DMS 273 (cell line): ENCODE measurements around the gene AGTPBP1.

Source experiments
- DNase-seq: peaks from one replicate; lab custom pipeline; 2025; ENCODE audit not compliant: unreplicated experiment; lab: John Stamatoyannopoulos, UW

The AGTPBP1 gene

DNA sequence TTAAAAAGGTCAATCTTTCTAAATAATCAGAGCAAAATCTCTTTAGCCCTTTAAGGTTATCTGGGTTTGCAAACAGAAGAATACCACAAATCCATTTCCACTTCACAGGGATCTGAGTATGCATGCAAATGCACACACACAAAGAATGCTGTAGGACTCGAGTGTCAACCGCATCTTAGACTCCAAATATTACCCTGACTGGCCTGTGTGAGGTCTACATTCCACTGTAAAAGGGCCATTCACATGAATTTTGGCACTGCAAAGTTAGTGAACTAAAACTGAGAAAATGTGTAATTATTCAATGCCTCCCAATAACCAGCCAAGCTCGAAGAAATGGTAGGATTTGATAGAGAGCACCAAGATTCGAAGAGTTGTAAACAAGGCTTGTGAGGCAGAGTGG is 199.9 kb downstream of the AGTPBP1 start:
- DNase-seq: no peak

DNA sequence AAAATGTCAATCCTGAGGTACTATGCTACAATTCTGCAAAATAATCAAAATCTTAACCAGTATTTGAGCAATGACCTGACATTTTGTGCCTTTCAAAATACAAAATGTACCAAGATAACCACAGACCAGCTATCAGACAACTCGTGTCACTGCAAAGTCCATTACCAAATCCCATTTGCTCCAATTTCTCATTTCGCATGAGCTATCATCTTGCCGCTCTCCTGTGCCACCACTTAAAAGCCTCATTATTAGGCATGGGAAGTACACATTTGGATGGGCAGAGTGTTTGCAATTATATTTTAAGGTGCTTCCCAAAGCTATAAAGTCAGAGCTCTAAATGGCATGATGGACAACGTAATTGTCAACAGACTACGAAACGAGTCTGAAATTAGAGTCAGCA is 205.2 kb downstream of the AGTPBP1 start:
- DNase-seq: no peak

DNA sequence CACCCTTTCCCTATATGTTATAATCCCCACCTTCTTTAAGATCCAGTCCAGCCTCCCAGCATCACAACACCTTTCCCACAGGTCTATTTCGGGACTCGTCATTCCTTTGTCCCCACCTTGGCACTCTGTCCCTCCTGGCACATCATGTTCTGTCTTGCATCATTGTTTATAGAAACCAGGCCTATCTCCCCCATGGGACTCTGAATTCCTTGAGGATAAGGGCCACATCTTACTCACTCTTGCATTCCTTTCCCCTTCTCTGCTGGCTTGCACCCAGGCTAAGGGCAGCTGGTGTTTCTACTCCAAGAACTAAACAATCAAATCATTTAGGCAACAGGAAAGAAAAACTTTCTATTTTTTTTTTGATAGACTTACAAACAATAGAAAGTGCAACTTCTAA is 205.7 kb downstream of the AGTPBP1 start:
- no peak for DNase-seq

DNA sequence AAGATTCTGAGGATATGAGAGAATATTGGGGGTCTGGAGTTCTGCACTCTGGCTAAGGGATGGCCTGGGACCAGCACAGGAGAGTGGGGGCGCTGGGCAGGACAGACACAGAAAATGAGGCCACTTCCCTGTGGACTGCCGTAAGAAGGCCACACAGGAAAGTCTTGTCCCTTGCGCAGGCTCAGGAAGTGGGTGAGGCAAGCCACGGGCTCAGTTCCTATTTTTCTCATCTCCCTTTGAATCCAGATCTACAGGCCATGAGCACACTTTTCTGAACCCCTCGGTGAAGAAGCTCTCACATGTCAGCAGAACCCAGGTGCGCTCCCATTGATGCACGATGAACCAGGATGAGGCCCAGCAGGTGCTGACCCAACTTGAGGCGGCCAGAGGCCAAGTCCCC is 207.4 kb downstream of the AGTPBP1 start:
- no peak for DNase-seq

DNA sequence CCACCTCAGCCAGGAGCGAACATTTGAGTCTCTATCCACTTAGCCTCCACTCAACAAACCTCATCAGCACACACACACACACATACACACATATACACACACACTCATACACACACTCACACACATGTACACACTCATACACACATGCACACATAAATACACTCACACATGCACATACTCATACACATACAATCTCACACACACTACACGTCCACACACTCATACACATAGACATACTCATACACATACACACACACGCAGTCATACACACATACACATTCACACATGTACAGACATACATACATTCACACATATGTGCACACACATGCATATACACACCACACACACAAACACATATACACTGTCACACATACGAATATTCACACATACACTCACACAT is 208.2 kb downstream of the AGTPBP1 start:
- no peak for DNase-seq

DNA sequence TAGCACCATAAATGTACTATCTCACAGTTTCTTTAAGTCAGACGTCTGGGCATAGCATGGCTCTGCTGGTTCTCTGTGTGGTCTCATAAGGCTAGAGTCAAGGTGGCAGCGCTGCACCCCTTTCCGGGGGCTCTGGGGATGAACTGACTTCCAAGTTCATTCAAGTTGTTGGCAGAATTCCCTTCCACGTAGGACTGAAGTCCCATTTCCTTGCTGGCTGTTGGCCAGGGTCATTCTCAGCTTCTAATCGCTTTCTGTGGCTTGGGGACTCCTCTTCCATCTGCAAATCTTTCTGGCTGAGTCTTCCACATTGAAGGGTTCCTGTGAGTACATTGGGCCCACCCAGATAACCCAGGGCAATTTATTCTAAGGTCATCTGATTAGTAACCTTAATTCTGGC is 211.0 kb downstream of the AGTPBP1 start:
- no peak for DNase-seq

DNA sequence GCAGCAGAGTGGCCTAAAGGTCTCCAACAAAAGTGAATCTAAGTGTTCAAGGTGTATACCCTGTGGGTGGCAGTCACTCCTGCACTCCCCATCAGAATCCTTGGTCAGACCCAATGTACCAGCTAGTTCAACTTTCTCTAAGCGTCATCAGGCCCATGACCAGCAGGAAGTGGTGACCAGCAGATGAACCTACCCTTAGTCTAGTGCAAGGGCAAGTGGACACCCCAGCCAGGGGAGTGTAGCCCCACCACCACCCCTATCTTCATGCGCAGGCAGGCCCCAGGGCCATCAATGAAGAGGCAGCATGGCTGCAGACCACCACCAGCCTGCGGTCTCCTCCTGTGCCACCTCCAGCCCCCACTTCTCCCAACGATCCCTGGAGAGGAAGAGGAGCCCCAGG is 213.1 kb downstream of the AGTPBP1 start:
- no peak for DNase-seq

DNA sequence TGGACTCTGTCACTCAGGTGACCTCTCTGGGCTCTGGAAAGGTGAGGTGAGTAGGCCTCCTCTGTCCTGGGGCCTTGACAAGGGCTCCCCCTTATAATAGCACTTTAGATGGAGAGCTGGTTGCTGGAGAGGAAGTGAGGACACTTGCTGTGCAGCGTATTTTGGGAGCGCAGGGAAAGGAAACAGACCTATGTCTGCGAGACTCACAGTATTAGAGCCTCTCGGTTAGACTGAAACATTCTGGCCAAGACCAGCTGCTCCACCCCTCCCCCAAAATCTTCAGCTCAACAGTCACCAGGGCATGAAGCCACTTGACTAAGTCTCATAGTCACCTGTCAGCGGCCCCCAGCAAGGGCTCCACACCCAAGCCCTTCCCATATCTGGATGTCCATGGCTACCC is 213.6 kb downstream of the AGTPBP1 start:
- peak; percentile 7 for DNase-seq

DNA sequence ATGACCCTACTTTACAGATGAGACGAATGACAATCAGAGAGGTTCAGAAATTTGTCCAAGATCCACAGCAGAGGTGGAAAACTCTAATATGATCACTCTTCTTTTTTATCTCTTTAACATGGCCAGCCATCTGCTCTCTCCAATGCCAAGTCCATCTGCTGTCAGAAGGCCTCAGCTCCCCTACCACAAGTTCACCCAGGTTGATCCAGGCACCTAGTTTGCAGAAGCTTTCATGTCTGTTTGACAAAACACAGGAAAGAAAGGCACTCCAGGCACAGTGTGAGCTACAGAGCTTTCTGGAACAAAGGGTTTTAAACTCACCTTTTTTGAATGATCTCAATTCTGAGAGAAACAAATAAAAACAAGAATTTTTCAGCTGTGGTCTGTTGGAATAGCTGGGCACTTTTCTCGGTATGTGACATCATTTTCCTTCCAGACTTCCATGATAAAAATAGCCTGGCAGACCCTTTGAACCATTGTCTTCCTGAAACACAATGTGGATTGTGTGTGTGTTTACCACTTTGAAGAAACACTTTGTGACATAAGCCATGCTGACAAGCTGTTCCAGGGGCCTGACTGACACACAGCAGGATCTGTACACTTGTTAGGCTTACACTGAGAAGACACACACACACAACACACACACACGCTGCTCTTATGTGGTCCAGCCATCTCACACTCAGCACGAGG is 214.3 kb downstream of the AGTPBP1 start:
- DNase-seq: peak; percentile 43

DNA sequence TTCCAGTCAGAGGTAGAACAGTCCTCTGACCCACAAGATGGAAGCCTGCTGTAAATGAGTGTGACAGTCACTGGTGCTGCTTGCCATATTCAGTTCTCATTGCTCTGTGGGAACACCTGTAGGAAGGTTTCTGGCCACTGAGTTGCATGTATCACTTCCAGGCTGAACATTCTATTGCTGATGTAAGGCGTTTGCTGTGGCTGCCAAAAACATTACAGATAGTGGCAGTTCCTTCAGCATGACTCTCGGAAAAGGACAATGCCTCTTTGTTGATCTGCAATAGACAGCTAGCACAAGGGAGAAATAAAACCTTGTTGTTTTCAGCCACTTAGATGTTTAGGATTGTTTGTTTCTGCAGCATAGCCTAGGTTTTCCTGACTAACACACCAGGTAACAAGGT is 217.2 kb downstream of the AGTPBP1 start:
- no peak for DNase-seq

DNA sequence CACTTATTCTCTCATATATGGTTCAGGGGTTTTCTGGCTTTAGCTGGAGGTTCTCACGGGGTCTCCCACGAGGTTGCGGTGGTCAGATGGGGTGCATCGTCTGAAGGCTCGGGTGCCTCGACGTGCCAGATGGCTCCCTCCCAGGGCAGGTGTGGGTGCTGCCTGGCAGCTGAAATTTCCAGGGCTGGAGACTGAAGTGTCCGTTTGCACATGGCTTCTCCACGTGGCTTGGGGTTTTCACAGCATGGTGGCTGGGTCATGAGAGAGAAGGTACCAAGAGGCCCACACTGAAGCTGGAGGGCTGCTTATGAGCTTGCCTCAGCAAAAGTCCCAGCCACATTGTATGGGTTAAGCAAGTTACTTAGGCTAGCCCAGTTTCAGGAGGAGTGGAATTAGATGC is 218.6 kb downstream of the AGTPBP1 start:
- peak; percentile 30 for DNase-seq

DNA sequence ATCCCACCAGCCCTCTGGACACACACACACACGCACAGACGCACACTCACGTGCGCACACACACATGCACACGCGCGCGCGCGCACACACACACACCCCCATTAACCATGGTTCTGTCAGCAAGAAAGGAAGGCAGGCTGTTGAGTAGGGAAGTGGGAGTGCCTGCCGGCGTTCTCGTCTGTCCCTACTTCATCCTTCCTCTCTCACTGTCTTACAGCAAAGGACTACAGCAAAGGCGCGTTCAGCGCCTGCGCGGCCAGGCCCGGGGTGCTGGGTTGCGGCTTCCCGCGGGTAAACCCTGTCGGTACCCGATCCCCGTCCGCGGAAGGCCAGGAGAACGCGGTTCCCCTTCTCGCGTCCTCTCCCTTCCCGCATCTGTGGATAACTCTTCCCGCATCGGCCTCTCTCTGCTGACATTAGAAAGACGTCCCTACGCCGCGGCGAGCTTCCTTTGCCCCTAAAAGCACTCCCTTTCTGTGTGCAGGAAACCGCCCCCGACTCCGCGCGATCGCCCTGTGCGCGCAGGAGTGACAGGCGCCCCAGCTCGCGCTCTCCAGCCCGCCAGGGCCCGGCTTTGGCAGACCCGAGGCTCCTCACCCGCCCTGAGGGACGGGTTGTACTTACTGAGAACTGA is 219.2 kb downstream of the AGTPBP1 start:
- peak; percentile 81 for DNase-seq

DNA sequence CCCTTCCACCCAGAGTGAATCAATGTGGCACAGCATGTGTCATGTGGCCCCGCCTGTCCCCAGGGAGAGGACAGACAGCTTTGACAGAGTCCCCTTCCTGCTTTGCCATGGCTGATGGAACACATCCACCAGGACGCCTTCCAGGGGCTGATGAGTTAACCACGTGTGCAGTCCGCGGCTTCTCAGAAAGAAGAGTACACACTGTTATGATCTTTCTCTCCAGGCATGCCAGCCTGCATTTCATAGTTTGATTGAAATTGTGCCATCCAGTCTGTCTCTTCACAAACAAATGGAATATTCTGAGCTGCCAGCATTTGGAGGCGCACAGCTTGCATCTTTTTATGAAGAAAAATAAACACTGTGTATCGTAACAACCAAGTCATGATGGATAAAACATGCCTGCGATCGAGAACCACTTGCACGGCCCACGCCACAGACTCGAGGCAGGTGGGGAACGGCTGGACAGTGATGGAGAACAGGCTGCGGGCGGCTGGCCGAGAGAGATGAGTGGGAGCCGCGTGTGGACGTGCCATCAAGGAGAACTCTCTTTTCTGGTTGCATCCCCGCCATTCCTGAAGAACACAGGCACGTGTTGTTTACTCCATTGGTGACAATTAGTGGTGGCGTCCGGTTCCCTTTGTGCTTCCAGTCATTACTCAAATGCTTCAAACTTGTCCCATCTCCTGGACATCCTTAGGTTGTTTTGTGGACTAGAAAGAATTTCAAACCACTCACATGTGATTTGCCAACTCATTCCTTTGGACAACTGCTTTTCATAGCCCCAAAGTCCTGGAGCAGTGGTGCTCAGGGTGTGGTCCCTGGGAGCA is 220.2 kb downstream of the AGTPBP1 start:
- DNase-seq: no peak

DNA sequence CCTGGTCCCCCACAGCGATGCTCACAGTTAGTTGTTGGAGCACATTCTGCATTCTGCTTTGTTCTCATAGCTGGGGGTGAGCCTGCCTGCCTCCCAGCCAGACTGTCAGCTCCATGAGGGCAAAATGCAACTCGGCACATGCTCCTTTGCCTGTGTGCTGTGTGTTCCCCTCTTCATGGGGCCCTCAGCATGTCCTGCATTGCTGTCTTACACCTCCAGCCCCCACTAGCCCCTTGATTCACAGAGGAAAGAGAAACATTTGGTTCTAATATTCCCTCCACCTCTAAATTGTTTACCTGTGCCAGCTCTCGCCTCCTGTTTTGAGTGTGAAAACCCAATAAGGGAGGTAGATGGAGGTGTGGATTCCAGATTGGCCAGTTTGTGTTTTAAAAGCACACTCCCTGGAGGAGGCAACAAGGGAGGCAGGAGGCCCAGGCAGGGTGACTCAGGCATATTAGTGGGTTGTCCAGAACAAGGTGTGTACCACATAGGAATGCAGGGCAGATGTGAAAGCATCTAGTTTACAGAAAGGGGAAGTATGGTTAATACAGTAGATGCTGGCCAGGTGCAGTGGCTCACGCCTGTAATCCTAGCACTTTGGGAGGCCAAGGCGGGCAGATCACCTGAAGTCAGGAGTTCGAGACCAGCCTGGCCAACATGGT is 224.6 kb downstream of the AGTPBP1 start:
- no peak for DNase-seq

DNA sequence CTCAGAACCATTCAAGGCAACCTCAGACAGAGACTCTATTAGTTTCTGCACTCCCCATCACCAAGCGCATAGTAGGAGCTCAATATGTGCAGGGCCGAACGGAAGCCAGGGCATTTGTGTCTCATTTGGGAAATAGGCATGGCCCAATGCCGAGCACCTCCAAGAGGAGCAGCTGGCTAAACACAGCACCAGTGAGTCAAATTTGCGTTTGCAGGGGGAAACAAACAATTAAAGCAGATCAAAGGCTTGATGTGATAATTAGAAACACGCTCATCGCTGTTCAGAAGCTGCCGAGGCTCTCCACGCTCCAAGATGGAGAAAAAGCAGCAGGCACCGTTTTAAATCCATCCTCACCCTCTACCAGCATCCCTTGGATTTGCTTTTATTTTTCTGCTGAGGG is 225.3 kb downstream of the AGTPBP1 start:
- DNase-seq: no peak

DNA sequence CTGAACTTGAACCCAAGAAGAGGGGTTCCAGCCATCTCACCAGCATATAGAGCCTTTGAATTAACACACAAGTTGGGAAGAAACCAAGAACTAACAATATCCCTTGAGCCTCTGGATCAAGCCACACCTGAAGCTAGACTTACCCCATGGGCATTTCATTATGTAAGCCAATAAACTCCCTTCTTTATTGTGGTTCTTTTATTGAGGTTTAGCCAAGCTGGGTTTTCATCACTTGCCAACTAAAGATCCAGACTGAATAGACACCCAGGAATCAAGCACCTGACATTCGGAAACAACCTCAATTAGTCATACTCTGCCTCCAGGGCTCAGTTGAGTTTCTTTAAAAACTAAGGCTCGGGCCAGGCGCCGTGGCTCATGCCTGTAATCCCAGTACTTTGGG is 226.7 kb downstream of the AGTPBP1 start:
- DNase-seq: no peak

DNA sequence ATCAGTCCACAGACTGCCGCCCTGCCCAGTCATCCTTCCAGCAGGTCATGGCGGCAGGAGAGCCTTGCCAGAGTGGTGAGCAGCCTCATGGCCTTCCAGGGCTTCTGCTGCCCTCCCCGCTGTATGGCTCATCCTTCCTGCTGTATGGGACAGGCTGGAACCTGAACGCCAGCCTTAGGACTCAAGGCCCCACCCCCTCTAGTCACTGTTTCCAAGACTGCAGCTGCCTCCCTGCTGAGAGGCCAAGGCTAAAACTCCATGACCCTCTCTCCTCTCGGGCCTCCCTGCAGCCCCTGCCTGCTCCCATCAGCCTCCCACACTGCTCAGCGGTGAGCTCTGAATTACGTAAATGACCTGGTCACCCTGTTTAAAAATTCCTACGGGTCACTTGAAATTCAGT is 227.5 kb downstream of the AGTPBP1 start:
- no peak for DNase-seq

DNA sequence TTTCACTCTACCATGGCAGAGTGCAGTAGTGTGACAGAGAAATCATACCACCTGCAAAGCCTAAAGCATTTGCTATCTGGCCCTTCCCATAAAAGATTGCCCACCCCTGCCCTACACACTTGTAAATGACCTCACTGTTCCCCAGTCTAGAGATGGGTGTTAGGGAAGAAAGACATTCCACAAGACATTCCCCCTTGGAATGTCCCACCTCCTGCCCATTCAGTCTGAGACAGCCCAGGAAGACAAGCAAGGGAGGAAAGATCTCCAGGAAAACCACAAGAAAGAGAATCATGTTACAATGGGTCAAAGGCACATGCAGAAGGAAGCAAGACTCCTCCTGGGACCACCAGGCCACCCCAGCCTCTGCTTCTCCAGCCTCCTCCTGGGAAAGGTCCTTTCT is 230.0 kb downstream of the AGTPBP1 start:
- DNase-seq: no peak

DNA sequence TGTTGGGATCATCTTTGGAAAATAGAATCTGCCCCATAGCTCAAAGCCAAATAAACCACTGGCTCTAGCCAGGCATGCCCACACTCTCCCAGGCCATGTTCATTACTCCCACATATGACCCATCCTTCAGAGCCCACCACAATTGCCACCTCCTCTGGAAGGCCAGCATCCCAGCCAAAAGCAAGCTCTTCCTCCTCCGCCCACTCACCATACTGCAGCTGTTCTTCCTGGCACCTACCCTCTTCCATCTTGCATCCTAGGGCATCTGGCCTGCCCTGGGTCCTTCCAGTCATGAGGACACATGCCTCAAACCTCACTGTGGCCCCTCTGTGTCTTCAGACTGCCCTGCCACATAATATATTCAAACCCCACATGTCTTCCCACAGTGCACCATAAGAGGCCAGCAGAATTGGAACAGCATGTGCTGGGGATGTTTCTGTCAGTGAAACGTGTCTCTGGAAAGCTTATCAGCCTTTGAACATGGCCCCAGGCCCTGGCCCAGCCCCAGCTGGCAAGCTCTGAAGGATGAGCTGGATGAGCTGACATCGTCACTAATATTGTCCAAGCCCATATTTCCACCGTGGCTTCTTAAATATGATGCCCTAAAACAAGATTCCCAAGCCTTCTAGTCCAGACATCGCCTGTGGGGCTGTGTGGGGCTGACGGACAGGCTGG is 230.8 kb downstream of the AGTPBP1 start:
- DNase-seq: peak; percentile 16

DNA sequence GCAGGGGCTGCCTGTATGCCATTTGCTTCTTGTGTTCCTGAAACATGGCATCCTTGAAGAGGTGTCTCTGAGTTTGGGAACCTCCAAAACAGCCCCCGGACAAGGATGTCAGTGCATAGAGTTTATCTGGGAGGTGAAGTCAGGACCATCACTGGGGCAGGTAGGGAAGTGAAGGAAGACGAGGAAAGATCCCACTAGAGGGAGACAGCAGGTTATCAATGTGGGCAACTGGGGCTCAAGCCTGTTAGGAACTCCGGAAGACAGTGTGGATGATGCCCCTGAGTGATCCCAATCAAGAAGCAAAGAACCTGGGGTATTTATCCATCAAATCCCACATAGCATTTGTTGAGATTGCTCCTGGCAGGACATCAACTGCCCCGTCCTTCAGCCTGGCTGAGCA is 233.1 kb downstream of the AGTPBP1 start:
- peak; percentile 46 for DNase-seq

DNA sequence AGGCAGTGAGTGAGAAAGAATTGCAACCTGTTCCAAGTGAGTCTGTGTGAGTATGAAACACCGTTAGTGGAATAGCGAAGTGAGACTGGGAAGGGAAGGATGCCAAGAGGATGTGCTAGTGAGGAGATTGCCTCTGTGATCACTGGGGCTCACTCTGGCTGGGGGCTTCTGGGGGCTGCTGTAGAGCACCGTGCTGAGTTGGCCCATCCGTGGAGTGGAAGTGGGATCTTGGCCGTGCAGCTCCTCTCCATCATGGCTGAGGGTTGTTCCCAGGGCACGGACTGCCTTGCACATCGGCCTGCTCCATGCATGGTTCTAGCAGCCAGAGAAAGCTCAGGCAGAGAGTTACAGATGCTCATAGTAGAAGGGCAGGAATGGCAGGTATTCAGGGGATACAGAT is 236.1 kb downstream of the AGTPBP1 start:
- DNase-seq: no peak
